ENCODE measurements around the gene SNAP25.

DNA sequence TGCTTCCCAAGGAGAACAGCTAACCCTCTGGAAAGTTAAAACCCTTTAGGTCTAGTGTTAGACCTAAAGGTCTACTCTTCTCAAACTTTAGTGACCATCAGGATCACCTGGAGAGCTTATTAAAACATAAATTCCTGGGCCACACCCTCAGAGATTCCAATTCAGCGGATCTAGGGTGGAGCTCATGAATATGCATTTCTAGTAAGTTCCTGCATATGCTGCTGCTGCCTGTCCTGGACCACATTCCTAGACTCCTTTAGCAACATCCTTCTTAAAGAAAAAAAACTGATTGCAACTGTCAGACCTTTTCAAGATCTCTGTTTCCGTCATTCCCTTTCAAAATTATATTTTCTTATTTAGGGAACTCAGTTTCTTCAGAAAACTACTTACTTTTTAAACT, 31.2 kb downstream of the SNAP25 start:
- no peak for TF ChIP-seq POLR2A (IDR thresholded peaks at IDR 0.05)
- no peak for TF ChIP-seq POLR2AphosphoS5 (IDR thresholded peaks at IDR 0.05)
